C4-2B (cell line): ENCODE results near the gene GSK3B.

ENCODE experiments used
- H3K27ac ChIP-seq: fragments of 450-650 bp; 2 replicates; pipeline ENCODE4 v1.5.1; 2017
- CTCF ChIP-seq: fragments of 450-650 bp; conservative IDR thresholded peaks from 2 replicates; pipeline ENCODE4 v1.5.1; 2017; ENCODE audit warnings: mild to moderate bottlenecking
- ZFX ChIP-seq: fragments of 450-650 bp; IDR thresholded peaks from 2 replicates; pipeline ENCODE4 v1.6.1; 2017

The GSK3B gene

GRCh38 chr3:119965692-119966091 lies 128.6 kb downstream of the GSK3B start:
- no peak for TF ChIP-seq ZFX
- TF ChIP-seq CTCF = no peak
- no peak overlapping the region for H3K27ac ChIP-seq

GRCh38 chr3:119964294-119964693 lies 130.0 kb downstream of the GSK3B start:
- TF ChIP-seq ZFX = no peak
- TF ChIP-seq CTCF = no peak
- H3K27ac ChIP-seq = no peak overlapping the region

GRCh38 chr3:119955972-119956371 lies 138.3 kb downstream of the GSK3B start:
- H3K27ac ChIP-seq = no peak overlapping the region
- TF ChIP-seq ZFX = no peak
- TF ChIP-seq CTCF = no peak

DNA sequence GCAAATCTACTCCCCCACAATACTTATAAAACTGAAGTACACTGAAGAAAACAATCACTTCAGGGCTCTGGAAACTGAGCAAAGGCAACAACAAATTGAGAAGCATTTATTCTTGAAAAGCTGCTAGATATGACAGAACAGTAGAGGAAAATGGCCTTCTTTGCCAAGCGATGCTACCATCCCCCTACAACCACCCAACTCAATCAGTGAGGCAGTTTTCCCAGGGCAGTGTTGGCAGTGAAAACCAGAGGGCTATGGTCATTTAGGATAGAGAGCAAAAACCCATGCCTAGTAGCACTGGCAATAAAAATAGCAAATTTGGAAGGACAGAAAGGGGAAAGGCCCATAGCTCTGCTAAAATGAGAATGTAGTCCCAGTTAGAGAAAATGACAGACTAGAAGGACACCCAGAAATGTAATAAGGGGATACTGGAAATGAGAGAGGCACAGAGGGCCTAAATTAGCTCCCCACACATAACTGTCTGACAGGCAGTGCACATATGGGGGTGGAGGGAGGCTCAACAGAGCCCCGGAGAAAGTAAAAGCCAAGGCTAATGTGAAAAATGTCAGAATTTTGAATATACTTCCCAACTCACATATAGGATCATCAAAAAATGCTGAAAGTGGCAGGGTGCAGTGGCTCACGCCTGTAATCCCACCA lies 143.5 kb downstream of the GSK3B start:
- TF ChIP-seq ZFX (no peak), CTCF (no peak)
- no peak overlapping the region for H3K27ac ChIP-seq

DNA sequence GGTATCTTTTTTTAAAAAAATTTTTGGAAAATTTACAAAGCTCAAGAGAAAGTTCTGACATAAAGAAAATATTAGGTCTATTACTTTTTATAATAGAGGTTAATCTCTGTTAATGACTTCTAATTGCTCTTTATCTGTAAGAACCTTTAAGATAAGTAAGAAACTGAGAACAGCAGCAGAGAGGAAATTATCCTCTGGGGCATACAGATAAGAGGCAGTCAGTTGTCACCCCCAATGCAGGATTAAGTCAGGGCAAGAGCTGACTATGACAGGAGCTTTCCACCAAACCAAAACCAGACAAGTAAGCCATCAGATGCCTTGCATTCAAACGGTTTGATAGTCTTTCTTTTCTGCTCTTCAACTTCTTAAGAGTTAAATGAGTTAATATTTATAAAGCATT lies 149.0 kb downstream of the GSK3B start:
- no peak overlapping the region for H3K27ac ChIP-seq
- TF ChIP-seq CTCF (no peak), ZFX (no peak)

DNA sequence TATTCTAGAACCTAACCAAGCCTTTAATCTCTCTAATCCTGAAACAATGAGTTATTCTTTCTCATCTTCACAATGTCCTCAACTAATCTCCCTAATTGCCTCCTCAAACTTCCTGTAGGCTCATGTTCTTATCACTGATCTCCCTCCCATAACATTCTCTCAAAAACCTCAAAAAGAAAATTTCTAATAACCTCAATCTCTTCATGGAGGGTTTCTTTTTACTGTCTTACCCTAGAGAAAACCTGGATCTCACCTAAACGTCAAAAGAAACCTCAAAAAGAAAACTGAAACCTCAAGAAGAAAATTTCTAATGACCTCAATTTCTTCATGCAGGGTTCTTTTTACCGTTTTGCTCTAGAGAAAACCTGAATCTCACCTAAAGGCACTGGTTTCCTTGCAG lies 150.2 kb downstream of the GSK3B start:
- TF ChIP-seq ZFX = no peak
- no peak overlapping the region for H3K27ac ChIP-seq

GRCh38 chr3:119939077-119939476 lies 155.2 kb downstream of the GSK3B start:
- TF ChIP-seq CTCF (no peak), ZFX (no peak)
- no peak overlapping the region for H3K27ac ChIP-seq

- no peak for TF ChIP-seq ZFX
- TF ChIP-seq CTCF = no peak
- no peak overlapping the region for H3K27ac ChIP-seq
These were observed 157.0 kb downstream of the GSK3B start for GRCh38 chr3:119937229-119937628.
